ENCODE data around the gene GRIN3B.
A peak's percentile ranks its signal among the peaks of the same experiment; 100 is the strongest.

GRIN3B gene

GRCh38 chr19:1008268-1009040 is 8.2 kb downstream of the GRIN3B start (continued):
- no peak for TF ChIP-seq ZNF266 (tag by site-specific recombination; IDR thresholded peaks at IDR 0.05; ENCODE audit: low read depth)
- peak; percentile 98 for TF ChIP-seq ZFP3 (tag by site-specific recombination; IDR thresholded peaks at IDR 0.05; ENCODE audit: low read depth)

GRCh38 chr19:1009041-1009980 is 9.1 kb downstream of the GRIN3B start:
- POLR2A ChIA-PET, result interaction anchor here (0.5 to 1.6 kb wide), 2 partner anchors 18 to 30 kb away, joined by 3 to 4 read pairs; partner anchors contain the start of gene ABCA7
- Histone ChIP-seq H3K4me1 (ENCODE audit: control insufficient read depth, insufficient read depth, low read length) (no peaks in the 10 kb centered on the region), H3K4me3 (ENCODE audit: low read depth, low read length) (no peak overlapping the region), H3K27ac (ENCODE audit: extremely low read depth, low read depth, low read length) (no peak overlapping the region), H3K36me3 (ENCODE audit: control insufficient read depth in 2 of 2, insufficient read depth in 1 of 2, low read length in 2 of 2) (peaks cover 0 to 44% of the 10 kb centered on the region in 2 experiments; a peak in 1 of 3 replicates), H3K9me3 (ENCODE audit: control insufficient read depth, insufficient read depth, low read depth, low read length) (no peaks in the 10 kb centered on the region)
- CTCF ChIA-PET, result no interaction called here
- TF ChIP-seq ZNF701 (tag by site-specific recombination; IDR thresholded peaks at IDR 0.05) (no peak), ZBTB48 (tag by site-specific recombination; IDR thresholded peaks at IDR 0.05) (no peak), HIC1 (tag by site-specific recombination; IDR thresholded peaks at IDR 0.05) (peak; percentile 65; the same call in 1 of the 2 replicates), KLF8 (tag by site-specific recombination; IDR thresholded peaks at IDR 0.05) (peak; percentile 74), WT1 (tag by site-specific recombination; IDR thresholded peaks at IDR 0.05) (0 out of 2 replicates have a peak, but pooled peaks have one; percentile 19), HOXD13 (CRISPR knock-in tag; IDR thresholded peaks at IDR 0.05; ENCODE audit: borderline replicate concordance) (no peak), ZNF366 (tag by site-specific recombination; conservative IDR thresholded peaks at IDR 0.05) (no peak), ZNF10 (tag by site-specific recombination; IDR thresholded peaks at IDR 0.05) (peak; percentile 59; the same call in 1 of the 2 replicates), ZNF600 (tag by site-specific recombination; IDR thresholded peaks at IDR 0.05) (0 out of 2 replicates have a peak, but pooled peaks have one; percentile 17), FEZF1 (tag by site-specific recombination; IDR thresholded peaks at IDR 0.05) (no peak), KLF1 (tag by site-specific recombination; IDR thresholded peaks at IDR 0.05) (0 out of 2 replicates have a peak, but pooled peaks have one; percentile 47)

- Histone ChIP-seq H3K9me3 (ENCODE audit: control insufficient read depth, insufficient read depth, low read depth, low read length) (no peaks in the 10 kb centered on the region), H3K27ac (ENCODE audit: extremely low read depth, low read depth, low read length) (no peak overlapping the region), H3K4me3 (ENCODE audit: low read depth, low read length) (no peak overlapping the region), H3K36me3 (ENCODE audit: control insufficient read depth in 2 of 2, insufficient read depth in 1 of 2, low read length in 2 of 2) (peaks cover 0 to 51% of the 10 kb centered on the region in 2 experiments; a peak in 1 of 3 replicates), H3K4me1 (ENCODE audit: control insufficient read depth, insufficient read depth, low read length) (no peaks in the 10 kb centered on the region)
- ChIA-PET CTCF (no interaction called here), POLR2A (interaction anchor here (1.6 kb wide), 1 partner anchor 29 kb away, joined by 4 read pairs; the partner anchor contains the start of gene ABCA7)
- TF ChIP-seq ZNF202 (tag by site-specific recombination; IDR thresholded peaks at IDR 0.05; ENCODE audit: borderline replicate concordance) (0 out of 2 replicates have a peak, but pooled peaks have one; percentile 76), ZNF37A (tag by site-specific recombination; IDR thresholded peaks at IDR 0.05) (no peak), BCL11B (tag by site-specific recombination; IDR thresholded peaks at IDR 0.05; ENCODE audit: low read depth) (peak; percentile 76; the same call in 1 of the 2 replicates), GLIS2 (tag by site-specific recombination; IDR thresholded peaks at IDR 0.05) (peak; percentile 72), BCL11A (tag by site-specific recombination; IDR thresholded peaks at IDR 0.05; ENCODE audit: low read depth) (0 out of 2 replicates have a peak, but pooled peaks have one; percentile 32), KLF16 (tag by site-specific recombination; IDR thresholded peaks at IDR 0.05) (no peak), ZNF600 (tag by site-specific recombination; IDR thresholded peaks at IDR 0.05) (0 out of 2 replicates have a peak, but pooled peaks have one; percentile 4), GLIS1 (tag by site-specific recombination; IDR thresholded peaks at IDR 0.05) (peak; percentile 81)
Observed at GRCh38 chr19:1009981-1010538, 9.8 kb downstream of the GRIN3B start.
